ENCODE results near the gene TMEM219. TPM values are rescaled to one million over a fixed set of nuclear protein-coding genes. Genes with fewer than 3 reads are reported as not detected.

The TMEM219 gene
- total RNA-seq (127 TPM), polyA plus RNA-seq (ENCODE audit: insufficient read depth, low read depth, low replicate concordance) (288 TPM)
- long read RNA-seq, donor 1, transcript TMEM219-201 (6 exons, 999 nt): minor isoform, 12 of 57 reads
- long read RNA-seq, donor 1, transcript TMEM219-204 (5 exons, 1,292 nt): major isoform, 20 of 57 reads
- long read RNA-seq, donor 1, partial matches to known transcripts: 0 of 57 reads
- long read RNA-seq, donor 1, other reads (novel, unspliced or antisense): 22 of 57 reads
- long read RNA-seq, donor 2, transcript TMEM219-201 (6 exons, 999 nt): minor isoform, 13 of 58 reads
- long read RNA-seq, donor 2, transcript TMEM219-204 (5 exons, 1,292 nt): major isoform, 22 of 58 reads
- long read RNA-seq, donor 2, partial matches to known transcripts: 5 of 58 reads
- long read RNA-seq, donor 2, other reads (novel, unspliced or antisense): 16 of 58 reads
- long read RNA-seq, donor 3, transcript TMEM219-201 (6 exons, 999 nt): minor isoform, 24 of 86 reads
- long read RNA-seq, donor 3, transcript TMEM219-204 (5 exons, 1,292 nt): major isoform, 25 of 86 reads
- long read RNA-seq, donor 3, partial matches to known transcripts: 8 of 86 reads
- long read RNA-seq, donor 3, other reads (novel, unspliced or antisense): 29 of 86 reads
- long read RNA-seq, donor 4, transcript TMEM219-201 (6 exons, 999 nt): minor isoform, 16 of 51 reads
- long read RNA-seq, donor 4, transcript TMEM219-204 (5 exons, 1,292 nt): major isoform, 21 of 51 reads
- long read RNA-seq, donor 4, partial matches to known transcripts: 0 of 51 reads
- long read RNA-seq, donor 4, other reads (novel, unspliced or antisense): 13 of 51 reads
- long read RNA-seq, donor 5, partial matches to known transcripts: 0 of 4 reads
- long read RNA-seq, donor 5, other reads (novel, unspliced or antisense): 0 of 4 reads
- long read RNA-seq, donor 6, transcript TMEM219-201 (6 exons, 999 nt): minor isoform, 29 of 121 reads
- long read RNA-seq, donor 6, transcript TMEM219-204 (5 exons, 1,292 nt): major isoform, 38 of 121 reads
- long read RNA-seq, donor 6, partial matches to known transcripts: 18 of 121 reads
- long read RNA-seq, donor 6, other reads (novel, unspliced or antisense): 33 of 121 reads
- long read RNA-seq, donor 7, transcript TMEM219-201 (6 exons, 999 nt): major isoform, 32 of 107 reads
- long read RNA-seq, donor 7, transcript TMEM219-204 (5 exons, 1,292 nt): minor isoform, 30 of 107 reads
- long read RNA-seq, donor 7, partial matches to known transcripts: 7 of 107 reads
- long read RNA-seq, donor 7, other reads (novel, unspliced or antisense): 36 of 107 reads
- long read RNA-seq, donor 8, transcript TMEM219-201 (6 exons, 999 nt): minor isoform, 24 of 79 reads
- long read RNA-seq, donor 8, transcript TMEM219-204 (5 exons, 1,292 nt): major isoform, 27 of 79 reads
- long read RNA-seq, donor 8, partial matches to known transcripts: 6 of 79 reads
- long read RNA-seq, donor 8, other reads (novel, unspliced or antisense): 17 of 79 reads
- long read RNA-seq, donor 9, transcript TMEM219-204 (5 exons, 1,292 nt): major isoform, 12 of 24 reads
- long read RNA-seq, donor 9, transcript TMEM219-201 (6 exons, 999 nt): major isoform, 12 of 24 reads
- long read RNA-seq, donor 9, partial matches to known transcripts: 0 of 24 reads
- long read RNA-seq, donor 9, other reads (novel, unspliced or antisense): 0 of 24 reads
- long read RNA-seq, donor 10, transcript TMEM219-204 (5 exons, 1,292 nt): major isoform, 20 of 73 reads
- long read RNA-seq, donor 10, transcript TMEM219-201 (6 exons, 999 nt): minor isoform, 16 of 73 reads
- long read RNA-seq, donor 10, partial matches to known transcripts: 18 of 73 reads
- long read RNA-seq, donor 10, other reads (novel, unspliced or antisense): 17 of 73 reads

GRCh38 chr16:29961479-29962343 is at the start of gene TMEM219:
Gene TMEM219, plus strand, starts transcription at chr16:29962079. Its CDS starts 1,065 bp downstream, at chr16:29963144.
- H3K4me1 ChIP-seq (ENCODE audit: control insufficient read depth in 2 of 3, insufficient read depth in 2 of 3, low read depth in 1 of 3, low read length in 3 of 3): peaks cover 0 to 12% (median 3%) of the 10 kb centered on the region in 3 donors
- intact Hi-C loops (cut with DNase I): no loop called here
- no peak for FAIRE-seq
- peak; percentile 94 to 97 (median 96) for DNase-seq
- TF ChIP-seq CTCF (IDR thresholded peaks at IDR 0.05; ENCODE audit: borderline replicate concordance, extremely low read depth, insufficient read depth): peak; percentile 34
- H3K36me3 ChIP-seq (ENCODE audit: control insufficient read depth in 2 of 3, insufficient read depth in 3 of 3, low read length in 3 of 3): no peaks in the 10 kb centered on the region
- no peaks in the 10 kb centered on the region for H3K9me3 ChIP-seq (ENCODE audit: control insufficient read depth in 2 of 3, insufficient read depth in 1 of 3, low read length in 3 of 3)
- H3K27ac ChIP-seq (ENCODE audit: low read depth in 2 of 2, low read length in 2 of 2): peak within 1 kb of the TSS; percentile 83 to 88
- H3K27me3 ChIP-seq (ENCODE audit: control insufficient read depth, insufficient read depth, low read length): no peaks in the 10 kb centered on the region
- H3K4me3 ChIP-seq (ENCODE audit: low read length in 3 of 3): peak within 1 kb of the TSS; percentile 84 to 86 (median 86)
- H3K9ac ChIP-seq (ENCODE audit: low read length in 3 of 3): peak within 1 kb of the TSS; percentile 65 to 91 (median 68)

- DNase-seq (peak in 1 of 5 donors; percentile 17), FAIRE-seq (no peak)
- Histone ChIP-seq H3K27me3 (ENCODE audit: control insufficient read depth, insufficient read depth, low read length) (no peaks in the 10 kb centered on the region), H3K9me3 (ENCODE audit: control insufficient read depth in 2 of 3, insufficient read depth in 1 of 3, low read length in 3 of 3) (no peaks in the 10 kb centered on the region), H3K9ac (ENCODE audit: low read length in 3 of 3) (no peak overlapping the region), H3K27ac (ENCODE audit: low read depth in 2 of 2, low read length in 2 of 2) (no peak overlapping the region), H3K4me1 (ENCODE audit: control insufficient read depth in 2 of 3, insufficient read depth in 2 of 3, low read depth in 1 of 3, low read length in 3 of 3) (no peaks in the 10 kb centered on the region), H3K4me3 (ENCODE audit: low read length in 3 of 3) (no peak overlapping the region), H3K36me3 (ENCODE audit: control insufficient read depth in 2 of 3, insufficient read depth in 3 of 3, low read length in 3 of 3) (no peaks in the 10 kb centered on the region)
- intact Hi-C loops (cut with DNase I): no loop called here
- no peak for TF ChIP-seq CTCF (IDR thresholded peaks at IDR 0.05; ENCODE audit: borderline replicate concordance, extremely low read depth, insufficient read depth)
These were observed 49.8 kb upstream of the TMEM219 start for GRCh38 chr16:29912087-29912486.

Measured in kidney (tissue), 22 donors.